Occipital lobe (tissue), 2 donors: Measurements from ENCODE around the gene ZNF581. TPM values are rescaled to one million over a fixed set of nuclear protein-coding genes. Genes with fewer than 3 reads are reported as not detected.

Experiments
- DNase-seq: peaks from one replicate; lab custom pipeline; 2025; lab: John Stamatoyannopoulos, UW
- total RNA-seq: library from RNA; depleted of rRNA; stranded (reverse); fragments of >200 nt; gene quantifications from one replicate; pipeline ENCODE4 v1.2.3, GENCODE V29; 2014

ZNF581 gene
- total RNA-seq, 1 donor from 2014 or later, result 5.6 TPM

- no peak for DNase-seq
These were observed 17.1 kb upstream of the ZNF581 start for GRCh38 chr19:55626350-55626749.

GRCh38 chr19:55632463-55632834 is 11.0 kb upstream of the ZNF581 start:
- peak; percentile 50 for DNase-seq

DNA sequence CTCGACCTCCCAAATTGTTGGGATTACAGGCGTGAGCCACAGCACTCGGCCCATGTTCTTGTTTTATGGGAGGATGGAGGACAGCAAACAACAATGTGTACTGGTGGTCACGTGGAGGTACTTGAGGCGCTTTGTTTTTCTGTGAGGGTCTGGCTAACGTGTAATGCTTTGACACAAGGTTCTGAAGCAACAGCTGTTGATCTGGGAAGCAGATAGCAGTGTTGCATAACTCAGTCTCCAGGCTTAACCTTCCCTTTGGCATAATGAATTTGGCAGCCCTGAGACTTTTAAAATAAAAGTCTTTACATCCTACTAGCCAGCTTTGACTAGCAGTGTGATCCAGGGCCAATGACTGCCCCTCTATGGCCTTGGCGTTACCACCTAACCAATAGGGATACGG is 9.6 kb upstream of the ZNF581 start:
- DNase-seq, result no peak

DNA sequence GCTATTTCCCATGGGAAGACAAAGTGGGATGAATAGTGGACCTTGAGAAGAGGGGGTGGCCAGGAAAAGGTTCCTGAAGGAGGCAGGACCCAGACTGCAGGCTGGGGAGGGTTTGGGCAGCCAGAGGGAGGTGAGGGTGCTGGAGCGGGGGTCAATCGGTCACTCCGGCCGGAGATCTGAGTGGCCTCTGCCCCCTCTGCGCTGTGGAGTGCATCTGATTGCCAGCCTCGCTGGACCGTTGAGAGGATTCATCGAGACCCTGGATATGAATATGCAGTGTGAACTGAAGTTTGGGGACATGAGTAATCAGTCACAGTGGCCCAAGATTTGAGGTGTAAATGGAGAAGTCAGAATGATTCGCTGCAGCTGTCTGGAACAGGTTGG is 8.1 kb upstream of the ZNF581 start:
- DNase-seq, result no peak

- DNase-seq, result no peak
These were observed 7.5 kb upstream of the ZNF581 start for GRCh38 chr19:55635856-55636440.

DNA sequence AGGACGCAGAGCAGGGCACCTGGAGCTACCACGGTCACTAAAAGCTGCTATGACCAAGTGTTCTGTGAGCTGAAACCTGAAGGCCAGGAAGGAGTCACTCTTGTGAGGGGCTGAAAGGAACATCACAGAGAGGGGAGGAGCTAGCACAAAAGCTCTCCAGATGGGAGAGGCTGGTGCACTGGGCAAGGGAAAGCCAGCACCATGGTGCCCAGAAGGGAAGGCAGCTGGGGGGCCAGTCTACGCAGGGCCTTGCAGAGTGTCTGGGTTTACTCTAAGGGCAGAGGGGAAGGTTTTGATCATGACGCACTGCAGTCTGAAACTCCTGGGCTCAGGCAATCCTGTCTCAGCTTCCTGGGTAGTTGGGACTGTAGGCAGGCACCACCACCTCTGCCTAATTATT is 6.7 kb upstream of the ZNF581 start:
- no peak for DNase-seq

DNA sequence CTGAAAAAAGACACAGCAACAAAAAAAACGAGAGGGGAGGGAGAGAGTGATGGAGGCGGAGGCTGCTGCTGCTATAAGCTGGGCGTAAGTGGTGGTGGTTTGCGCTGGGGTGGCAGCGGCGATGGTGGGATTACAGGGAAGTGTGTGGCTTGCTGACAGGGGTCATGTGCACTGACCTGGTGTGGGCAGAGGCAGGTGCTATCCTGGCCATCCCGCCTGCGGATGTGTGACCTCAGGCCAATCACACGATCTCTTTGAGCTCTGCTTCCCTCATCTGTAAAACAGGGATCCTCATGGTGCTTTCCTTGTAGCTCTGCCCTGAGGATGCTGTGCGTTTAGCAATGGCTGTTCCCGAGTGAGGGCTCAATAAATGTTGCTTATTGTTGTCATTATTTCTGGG is 5.9 kb upstream of the ZNF581 start:
- DNase-seq, result no peak

DNA sequence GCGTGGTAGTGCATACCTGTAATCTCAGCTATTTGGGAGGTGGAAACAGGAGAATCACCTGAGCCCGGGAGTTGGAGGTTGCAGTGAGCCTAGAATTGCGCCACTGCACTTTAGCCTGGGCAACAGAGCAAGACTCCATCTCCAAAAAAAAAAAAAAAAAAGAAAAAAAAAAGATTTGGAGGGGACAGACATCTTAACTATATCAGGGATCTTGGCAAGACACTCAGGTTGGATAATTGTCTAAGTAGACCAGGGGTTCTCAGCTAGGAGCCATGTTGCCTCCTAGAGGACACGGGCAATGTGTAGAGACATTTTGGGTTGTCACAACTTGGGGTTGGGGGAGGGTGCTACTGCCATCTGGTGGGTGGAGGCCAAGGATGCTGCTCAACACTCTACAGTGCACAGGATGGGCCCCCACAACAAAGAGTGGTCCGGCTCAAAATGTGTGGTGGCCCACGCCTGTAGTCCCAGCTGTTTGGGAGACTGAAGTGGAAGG is 4.5 kb upstream of the ZNF581 start:
- DNase-seq, result no peak

DNA sequence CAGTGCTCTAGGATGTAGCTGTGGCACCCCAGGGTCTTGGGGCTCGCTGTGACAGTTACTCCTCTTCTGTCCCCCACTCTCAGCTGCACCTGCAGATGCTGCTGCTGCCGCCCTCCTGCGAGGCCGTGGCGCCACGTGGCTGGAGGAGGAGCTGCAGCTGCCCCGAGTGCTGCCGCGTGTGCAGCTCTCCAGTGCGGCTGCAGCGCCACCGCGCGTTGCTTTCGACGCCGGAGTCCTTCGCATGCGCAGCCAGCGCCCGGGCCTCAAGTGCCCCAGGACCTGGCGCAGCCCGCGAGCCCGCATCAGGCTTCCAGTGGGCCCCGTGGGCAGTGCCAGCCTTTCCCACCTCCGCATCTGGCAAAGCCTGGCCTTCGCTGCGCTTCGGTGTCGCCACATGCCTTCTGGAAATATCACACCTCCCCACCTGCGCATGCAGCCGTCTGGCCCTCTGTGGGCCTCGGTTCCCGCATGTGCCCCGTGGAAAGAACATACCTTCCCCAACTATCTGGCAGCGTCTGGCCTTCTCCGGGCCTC is 3.3 kb upstream of the ZNF581 start:
- no peak for DNase-seq

DNA sequence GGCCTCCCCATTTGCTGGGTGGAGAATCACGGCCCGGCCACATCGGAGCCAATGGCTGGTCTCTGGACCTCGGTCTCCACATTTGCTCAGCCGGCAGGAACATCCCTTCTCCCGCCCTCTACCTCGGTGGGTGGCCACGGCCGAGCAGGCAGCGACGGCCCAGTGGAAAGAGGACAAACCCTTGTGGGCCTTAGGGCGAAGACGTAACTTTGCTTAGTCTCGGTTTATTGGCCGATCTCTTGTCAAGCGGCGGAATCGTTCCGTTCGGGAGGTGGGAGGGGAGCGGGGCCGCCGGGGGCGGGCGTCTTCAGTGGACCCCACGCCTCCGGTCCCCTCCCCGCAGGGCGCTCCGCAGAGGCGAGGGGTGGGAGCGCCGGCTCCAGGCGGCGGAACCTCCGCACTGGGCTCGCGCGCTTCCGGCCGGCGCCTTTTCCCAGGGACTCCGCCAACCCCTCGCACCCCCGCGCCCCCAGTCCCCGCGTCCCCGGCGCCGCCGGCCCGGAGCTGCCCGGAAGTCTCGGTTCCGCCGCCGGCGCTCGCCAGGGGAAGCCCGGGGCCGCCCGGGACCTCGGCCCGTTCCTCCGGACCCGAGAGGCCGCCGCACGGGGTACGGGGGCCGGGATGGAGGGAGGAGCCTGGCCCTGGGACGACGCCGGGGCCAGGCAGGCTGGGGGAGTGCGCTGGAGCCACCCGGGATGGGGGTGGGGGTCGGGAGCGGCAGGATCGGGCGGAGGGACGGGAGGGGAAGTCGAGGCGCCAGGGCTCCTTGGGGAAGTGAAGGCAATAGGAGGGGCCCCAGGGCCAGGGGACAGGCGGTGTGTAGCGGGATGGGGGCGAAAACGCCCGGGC is 2.6 kb upstream of the ZNF581 start, which contains the start of gene ZNF580:
TSS of gene ZNF580 (plus strand) at position 426 of the 849 bp plus-strand sequence. CDS start 1,507 bp downstream, outside the sequence.
- peak; percentile 43 for DNase-seq

DNA sequence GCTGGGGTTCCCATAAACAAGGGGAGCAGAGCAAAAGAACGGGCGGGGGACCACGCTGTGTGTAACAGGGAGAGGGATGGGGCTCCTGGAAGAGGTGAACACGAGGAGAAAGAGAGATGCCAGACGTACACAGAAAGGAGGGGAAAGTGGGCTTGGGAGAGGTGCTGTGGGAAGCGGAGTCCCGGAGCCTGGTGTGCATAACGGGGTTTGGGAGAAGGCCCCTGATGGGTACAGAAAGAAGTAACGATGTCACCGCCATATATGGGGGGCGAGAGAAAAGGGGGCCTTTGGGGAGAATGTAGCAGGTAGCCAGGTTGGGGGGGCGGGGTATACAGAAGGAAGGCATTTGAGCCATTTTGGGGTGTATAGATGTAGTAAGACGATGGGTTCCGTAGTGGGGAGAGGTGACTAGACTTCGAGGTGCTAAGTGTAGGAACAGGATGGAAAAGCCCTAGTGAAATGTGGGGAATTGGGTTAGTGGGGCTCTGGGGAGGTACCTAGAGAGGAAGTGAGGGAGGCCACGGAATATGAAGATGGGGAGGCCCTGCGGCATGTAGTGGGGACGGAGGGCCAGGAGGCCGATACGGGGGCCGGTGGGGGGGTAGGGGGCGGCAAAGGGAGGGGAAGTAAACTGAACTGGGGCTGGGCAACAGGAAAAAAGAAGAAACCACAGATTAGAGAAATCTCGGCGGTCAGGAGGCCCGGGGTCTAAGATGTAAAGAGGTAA is 1.9 kb upstream of the ZNF581 start:
- no peak for DNase-seq

DNA sequence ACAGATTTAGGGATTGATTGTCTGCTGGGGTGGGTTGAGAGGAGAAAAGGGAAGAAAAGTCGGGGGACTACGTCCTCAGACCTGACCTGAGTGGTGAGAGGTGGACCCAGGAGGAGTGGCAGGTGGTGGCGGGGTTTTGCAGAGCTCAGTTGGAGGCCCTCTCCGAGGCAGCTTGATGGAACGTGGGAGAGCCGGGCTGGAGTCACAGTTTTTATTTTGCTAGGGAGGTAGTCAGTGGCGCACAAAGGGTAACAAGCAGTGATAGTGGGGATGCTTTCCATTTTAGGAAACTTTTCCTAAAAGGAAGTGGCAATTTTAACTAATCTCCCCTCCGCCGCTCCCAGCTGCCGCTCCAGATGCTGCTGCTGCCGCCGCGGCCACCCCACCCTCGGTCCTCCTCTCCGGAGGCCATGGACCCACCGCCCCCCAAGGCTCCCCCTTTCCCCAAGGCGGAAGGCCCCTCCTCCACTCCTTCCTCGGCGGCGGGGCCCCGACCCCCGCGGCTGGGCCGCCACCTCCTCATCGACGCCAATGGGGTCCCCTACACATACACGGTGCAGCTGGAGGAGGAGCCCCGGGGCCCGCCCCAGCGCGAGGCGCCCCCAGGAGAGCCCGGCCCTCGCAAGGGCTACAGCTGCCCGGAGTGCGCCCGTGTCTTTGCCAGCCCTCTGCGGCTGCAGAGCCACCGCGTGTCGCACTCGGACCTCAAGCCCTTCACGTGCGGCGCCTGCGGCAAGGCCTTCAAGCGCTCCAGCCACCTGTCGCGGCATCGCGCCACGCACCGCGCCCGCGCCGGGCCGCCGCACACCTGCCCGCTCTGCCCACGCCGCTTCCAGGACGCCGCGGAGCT is 1.1 kb upstream of the ZNF581 start:
- DNase-seq, result no peak

GRCh38 chr19:55643887-55644176 is 383 bp downstream of the ZNF581 start:
- DNase-seq, result no peak

- DNase-seq, result no peak
These were observed 863 bp downstream of the ZNF581 start for GRCh38 chr19:55644191-55644833.

DNA sequence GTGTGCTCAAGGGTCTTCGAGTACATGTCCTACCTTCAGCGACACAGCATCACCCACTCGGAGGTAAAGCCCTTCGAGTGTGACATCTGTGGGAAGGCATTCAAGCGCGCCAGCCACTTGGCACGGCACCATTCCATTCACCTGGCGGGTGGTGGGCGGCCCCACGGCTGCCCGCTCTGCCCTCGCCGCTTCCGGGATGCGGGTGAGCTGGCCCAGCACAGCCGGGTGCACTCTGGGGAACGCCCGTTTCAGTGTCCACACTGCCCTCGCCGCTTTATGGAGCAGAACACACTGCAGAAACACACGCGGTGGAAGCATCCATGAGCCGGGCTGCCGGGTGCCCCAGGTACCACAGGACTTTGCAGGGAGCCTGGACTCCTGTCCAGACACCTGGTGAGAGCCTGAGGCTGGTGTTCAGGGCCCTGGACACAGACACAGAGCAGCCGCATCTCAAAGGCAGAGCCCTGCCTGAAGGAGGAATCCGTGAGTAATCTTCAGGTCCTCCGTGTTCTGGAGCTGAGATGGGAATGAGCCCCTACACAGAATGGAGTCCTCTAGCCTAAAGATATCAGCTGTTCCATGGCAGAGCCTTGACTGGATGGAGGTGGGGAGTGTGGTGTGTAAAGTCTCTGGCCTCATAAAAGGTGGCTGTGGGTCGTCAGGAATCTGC is 1.5 kb downstream of the ZNF581 start:
- no peak for DNase-seq

DNA sequence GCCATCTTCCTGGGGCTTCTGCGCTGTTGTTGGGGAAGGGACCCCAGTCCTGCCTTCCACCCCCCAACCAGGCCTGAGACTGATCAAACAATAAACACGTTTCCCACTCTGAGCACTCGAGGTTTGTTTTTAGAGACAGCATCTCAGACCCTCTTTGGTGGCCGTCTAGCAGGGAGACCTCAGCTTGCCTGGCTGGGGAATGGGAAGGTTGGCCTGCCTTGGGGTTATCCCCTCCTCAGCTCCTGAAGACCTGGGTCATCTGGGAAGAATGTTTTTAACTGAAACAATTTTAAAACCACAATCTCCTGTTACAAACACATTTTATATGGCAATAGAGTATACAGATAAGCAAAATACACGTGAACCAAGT is 2.0 kb downstream of the ZNF581 start:
- DNase-seq, result no peak

GRCh38 chr19:55646889-55647731 is 3.7 kb downstream of the ZNF581 start:
- DNase-seq, result no peak

DNA sequence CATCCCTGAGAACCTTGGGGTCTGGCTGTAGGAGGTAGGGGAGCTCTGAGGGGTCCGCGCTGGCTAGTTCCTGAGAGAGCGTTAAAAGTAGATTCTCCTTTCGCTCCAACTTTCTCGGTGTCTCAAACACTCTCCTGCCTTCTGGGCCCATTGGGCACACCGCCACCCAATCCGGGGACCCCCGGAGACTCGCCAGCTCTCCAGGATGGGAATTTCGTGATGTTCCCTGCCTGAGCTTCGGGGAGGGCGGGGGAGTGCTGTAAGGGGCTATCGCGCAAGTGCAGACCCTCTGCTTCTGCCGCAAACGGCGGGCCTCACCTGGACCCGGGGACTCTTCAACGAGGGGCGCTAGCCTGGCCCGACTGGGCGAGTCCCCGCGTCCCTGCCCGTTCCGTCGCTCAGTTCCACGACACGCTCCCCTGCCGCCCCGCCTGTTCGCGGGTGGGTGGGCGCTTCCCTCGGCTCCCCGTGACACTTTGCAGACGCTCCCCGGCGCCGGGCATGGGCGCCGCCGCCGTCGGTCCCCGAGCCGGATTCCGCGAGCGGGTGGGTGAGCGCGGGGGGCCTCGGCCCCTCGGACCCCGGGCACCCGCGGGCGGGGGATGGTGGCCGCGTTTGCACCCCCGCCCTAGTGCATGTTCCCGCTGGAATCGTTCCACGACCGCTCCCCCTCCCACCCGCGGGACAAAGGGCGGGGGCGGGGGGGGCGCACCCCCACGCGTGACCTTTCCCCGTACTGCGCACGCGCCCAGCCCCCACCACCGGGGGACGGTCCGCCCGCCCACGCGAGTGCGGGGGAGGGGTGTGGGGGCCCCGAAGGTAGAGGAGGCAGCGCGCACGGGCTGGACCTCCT is 4.5 kb downstream of the ZNF581 start, which contains the start of gene CCDC106:
TSS of gene CCDC106 (plus strand) at position 481 of the 853 bp plus-strand sequence. CDS start 835 bp downstream, outside the sequence.
- DNase-seq, result peak; percentile 70
